Stomach (tissue), 4 donors: ENCODE data around the gene EEFSEC.

Source experiments
- POLR2A ChIP-seq, 4 donors: fragments of 450-650 bp; IDR thresholded peaks; one replicate each; pipeline ENCODE4 v1.6.1; 2016; ENCODE audit warnings: antibody characterized with exemption in 4 of 4, control low read depth in 2 of 4, mild to moderate bottlenecking in 1 of 4, moderate library complexity in 1 of 4
- POLR2AphosphoS5 ChIP-seq, 3 donors: sonication (generic); formaldehyde crosslinking; IDR thresholded peaks; one replicate each; pipeline ENCODE4 v1.6.1; 2016; ENCODE audit warnings: antibody characterized with exemption in 3 of 3
- TF ChIP-seq, protein P1 (sequence below), 7 experiments: fragments of 450-650 bp in 4 of 7; fragments of 200-600 bp in 3 of 7; sonication (generic) in 3 of 7; IDR thresholded peaks; one replicate each; pipeline ENCODE4 v1.5.1; 2016 to 2019; ENCODE audit warnings: antibody characterized with exemption in 7 of 7, control low read depth in 2 of 7, mild to moderate bottlenecking in 1 of 7

DNA sequence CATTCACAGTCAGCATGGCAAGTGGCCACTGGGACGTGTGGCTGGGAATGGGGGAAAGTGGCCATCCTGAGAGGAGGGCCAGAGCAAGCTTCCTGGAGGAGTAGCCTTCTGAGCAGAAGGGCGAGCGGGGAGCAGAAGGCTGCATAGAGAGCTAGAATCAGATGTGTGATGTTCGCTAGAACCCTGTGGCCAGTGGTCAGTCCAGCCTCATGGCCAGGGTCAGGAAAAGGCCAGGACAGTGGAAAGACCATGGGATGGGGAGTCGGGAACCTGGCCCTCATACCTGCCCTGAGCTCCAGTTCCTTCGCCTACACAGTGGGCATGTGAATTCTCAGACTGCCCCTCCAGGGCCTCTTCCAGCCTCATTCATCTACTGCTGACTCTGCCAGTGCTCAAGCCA is 211.0 kb downstream of the EEFSEC start:
- TF ChIP-seq, protein P1, sequence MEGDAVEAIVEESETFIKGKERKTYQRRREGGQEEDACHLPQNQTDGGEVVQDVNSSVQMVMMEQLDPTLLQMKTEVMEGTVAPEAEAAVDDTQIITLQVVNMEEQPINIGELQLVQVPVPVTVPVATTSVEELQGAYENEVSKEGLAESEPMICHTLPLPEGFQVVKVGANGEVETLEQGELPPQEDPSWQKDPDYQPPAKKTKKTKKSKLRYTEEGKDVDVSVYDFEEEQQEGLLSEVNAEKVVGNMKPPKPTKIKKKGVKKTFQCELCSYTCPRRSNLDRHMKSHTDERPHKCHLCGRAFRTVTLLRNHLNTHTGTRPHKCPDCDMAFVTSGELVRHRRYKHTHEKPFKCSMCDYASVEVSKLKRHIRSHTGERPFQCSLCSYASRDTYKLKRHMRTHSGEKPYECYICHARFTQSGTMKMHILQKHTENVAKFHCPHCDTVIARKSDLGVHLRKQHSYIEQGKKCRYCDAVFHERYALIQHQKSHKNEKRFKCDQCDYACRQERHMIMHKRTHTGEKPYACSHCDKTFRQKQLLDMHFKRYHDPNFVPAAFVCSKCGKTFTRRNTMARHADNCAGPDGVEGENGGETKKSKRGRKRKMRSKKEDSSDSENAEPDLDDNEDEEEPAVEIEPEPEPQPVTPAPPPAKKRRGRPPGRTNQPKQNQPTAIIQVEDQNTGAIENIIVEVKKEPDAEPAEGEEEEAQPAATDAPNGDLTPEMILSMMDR (IDR thresholded peaks at IDR 0.05), result no peak
- TF ChIP-seq POLR2AphosphoS5 (IDR thresholded peaks at IDR 0.05) (no peak), POLR2A (IDR thresholded peaks at IDR 0.05) (no peak)
